Activated naive CD4-positive, alpha-beta T cell treated with anti-CD3 and anti-CD28 coated beads, Interleukin-2, amount 10 ng/mL, durations not matched to agents 7 days and 5 days (primary cell): Measurements from ENCODE around the gene WDR7.

Experiments used
- CTCF ChIA-PET: fragments of 350-600 bp; sonication (Branson Sonifier 250); formaldehyde crosslinking; loops from one replicate; lab custom pipeline; 2021; ENCODE audit warnings: antibody characterized with exemption; lab: Charles Lee
- DNase-seq: peaks from one replicate; pipeline ENCODE4 v3.0.0-alpha.2; 2020
- H3K27ac Mint-ChIP-seq: one replicate; pipeline ENCODE4 v1.8.0; 2021; ENCODE audit warnings: mild to moderate bottlenecking, moderate library complexity, mixed read lengths
- H3K27me3 Mint-ChIP-seq: one replicate; pipeline ENCODE4 v1.8.0; 2021; ENCODE audit warnings: mild to moderate bottlenecking, mixed read lengths
- H3K36me3 Mint-ChIP-seq: one replicate; pipeline ENCODE4 v1.8.0; 2021; ENCODE audit warnings: mixed read lengths
- H3K4me1 Mint-ChIP-seq: one replicate; pipeline ENCODE4 v1.8.0; 2021; ENCODE audit warnings: mixed read lengths
- H3K4me3 Mint-ChIP-seq: one replicate; pipeline ENCODE4 v1.8.0; 2021; ENCODE audit warnings: mild to moderate bottlenecking, moderate library complexity, mixed read lengths
- H3K9me3 Mint-ChIP-seq: one replicate; pipeline ENCODE4 v1.8.0; 2021; ENCODE audit warnings: mixed read lengths

Gene WDR7

GRCh38 chr18:57048351-57048750 lies 397.2 kb downstream of the WDR7 start:
- no peak for DNase-seq
- Mint-ChIP-seq H3K4me3 (no peak overlapping the region), H3K27me3 (peaks cover 15% of the 10 kb centered on the region), H3K27ac (no peak overlapping the region), H3K9me3 (no peaks in the 10 kb centered on the region), H3K36me3 (no peaks in the 10 kb centered on the region), H3K4me1 (no peaks in the 10 kb centered on the region)
- CTCF ChIA-PET = no interaction called here

DNA sequence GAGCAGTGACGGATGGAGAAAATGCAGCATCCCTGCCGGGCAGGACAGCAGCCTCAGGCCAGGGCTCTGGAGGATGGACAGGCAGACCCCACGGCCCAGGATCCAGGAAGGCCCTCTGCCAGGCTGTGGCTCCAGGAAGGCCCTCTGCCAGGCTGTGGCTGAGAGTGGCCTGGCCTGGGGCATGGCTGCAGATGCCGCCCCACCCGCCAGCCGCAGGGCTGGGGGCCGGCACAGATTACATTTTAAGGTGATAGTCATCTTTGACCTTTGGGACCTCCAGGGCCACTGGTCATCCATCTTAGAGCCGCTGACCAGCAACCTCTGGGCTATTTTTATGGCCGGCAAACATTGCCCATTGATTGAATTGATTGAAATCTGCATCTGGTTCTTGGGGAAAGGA lies 397.7 kb downstream of the WDR7 start:
- no peaks in the 10 kb centered on the region for H3K4me1 Mint-ChIP-seq
- CTCF ChIA-PET = no interaction called here

DNA sequence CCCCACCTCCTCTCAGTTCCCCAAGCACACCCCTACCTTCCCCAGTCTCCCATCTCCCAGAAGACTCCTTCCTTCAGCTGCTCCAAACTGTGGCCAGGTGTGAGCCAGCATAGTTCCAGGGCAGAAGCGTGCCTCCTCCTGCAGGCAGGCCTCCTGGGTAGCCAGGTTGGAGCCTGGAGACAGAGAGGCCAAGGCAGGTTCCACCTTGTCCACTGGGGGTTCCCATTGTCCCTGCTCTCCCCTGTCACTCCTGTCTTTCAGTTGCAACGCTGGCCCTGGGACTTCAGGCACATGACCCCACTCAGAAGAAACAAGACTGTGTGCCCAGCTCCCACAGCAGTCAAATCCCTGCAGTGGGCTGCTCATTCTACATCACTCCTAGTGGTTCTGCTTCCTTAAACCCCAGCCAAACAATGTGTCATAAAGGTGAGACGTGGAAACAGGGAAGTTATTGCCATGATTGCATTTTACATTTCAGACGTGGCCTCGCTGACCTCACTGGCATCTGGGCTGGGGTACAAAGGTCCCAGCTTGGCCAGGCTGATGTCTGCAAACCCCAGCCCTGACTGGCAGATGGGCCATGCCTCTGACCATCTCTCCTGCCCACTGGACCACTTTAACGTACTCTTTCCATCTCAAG lies 399.3 kb downstream of the WDR7 start:
- H3K4me3 Mint-ChIP-seq = no peak overlapping the region

More for the DNA sequence above, 397.7 kb downstream of the WDR7 start:
- Mint-ChIP-seq H3K27me3 (peaks cover 12% of the 10 kb centered on the region), H3K4me3 (no peak overlapping the region), H3K9me3 (no peaks in the 10 kb centered on the region), H3K27ac (no peak overlapping the region), H3K36me3 (no peaks in the 10 kb centered on the region)
- DNase-seq = no peak

GRCh38 chr18:57051021-57051656 lies 400.0 kb downstream of the WDR7 start:
- Mint-ChIP-seq H3K4me1 (no peaks in the 10 kb centered on the region), H3K27ac (no peak overlapping the region), H3K27me3 (peaks cover 12% of the 10 kb centered on the region), H3K4me3 (no peak overlapping the region), H3K9me3 (peaks cover 2% of the 10 kb centered on the region), H3K36me3 (no peaks in the 10 kb centered on the region)
- CTCF ChIA-PET = no interaction called here
- DNase-seq = no peak

More for the DNA sequence above, 399.3 kb downstream of the WDR7 start:
- Mint-ChIP-seq H3K27me3 (peaks cover 7% of the 10 kb centered on the region), H3K9me3 (peaks cover 2% of the 10 kb centered on the region), H3K4me1 (no peaks in the 10 kb centered on the region), H3K27ac (no peak overlapping the region), H3K36me3 (no peaks in the 10 kb centered on the region)
- CTCF ChIA-PET = no interaction called here
- DNase-seq = no peak

DNA sequence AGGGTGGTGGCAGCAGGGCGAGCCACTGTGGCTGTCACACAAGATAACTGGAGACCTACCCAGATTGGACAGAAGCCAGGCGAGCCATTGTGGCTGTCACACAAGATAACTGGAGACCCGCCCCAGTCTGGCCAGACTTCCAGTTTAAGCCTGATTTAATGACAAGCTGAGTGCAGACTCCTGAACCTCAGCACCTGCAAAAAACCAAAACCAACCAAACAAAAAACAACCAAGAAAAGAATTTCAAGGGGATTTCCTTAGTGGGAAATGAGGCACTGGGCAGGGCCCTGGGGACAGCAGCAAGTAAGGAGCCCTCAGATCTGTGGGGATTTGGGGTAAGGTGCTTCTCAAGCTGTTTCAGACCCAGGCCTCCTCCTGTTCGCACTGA lies 400.5 kb downstream of the WDR7 start:
- no peaks in the 10 kb centered on the region for H3K36me3 Mint-ChIP-seq
- CTCF ChIA-PET = no interaction called here
- no peak overlapping the region for H3K4me3 Mint-ChIP-seq

DNA sequence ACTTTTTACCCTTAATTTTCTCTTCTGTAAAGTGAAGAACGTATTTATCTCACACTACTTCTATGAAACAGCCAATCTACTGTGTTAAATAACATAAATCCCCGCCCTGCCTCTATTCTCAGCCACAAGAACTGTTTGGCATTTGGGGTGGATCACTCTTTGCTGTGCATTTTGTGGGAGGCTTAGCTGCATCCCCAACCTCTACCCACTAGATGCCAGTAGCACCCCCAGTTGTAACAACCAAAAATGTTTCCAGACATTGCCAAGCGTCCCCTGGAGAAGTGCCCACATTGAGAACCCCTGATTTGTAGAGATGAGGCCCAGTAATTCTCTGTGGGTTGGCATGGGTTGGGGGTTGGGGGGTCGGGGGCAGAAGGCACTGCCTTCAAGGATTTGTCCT lies 401.0 kb downstream of the WDR7 start:
- Mint-ChIP-seq H3K27ac (no peak overlapping the region), H3K36me3 (no peaks in the 10 kb centered on the region)

More for the DNA sequence above, 400.5 kb downstream of the WDR7 start:
- Mint-ChIP-seq H3K9me3 (peaks cover 2% of the 10 kb centered on the region), H3K27ac (no peak overlapping the region), H3K4me1 (no peaks in the 10 kb centered on the region), H3K27me3 (peaks cover 13% of the 10 kb centered on the region)
- DNase-seq = no peak

GRCh38 chr18:57052759-57053158 lies 401.6 kb downstream of the WDR7 start:
- CTCF ChIA-PET = no interaction called here
- Mint-ChIP-seq H3K4me3 (no peak overlapping the region), H3K36me3 (no peaks in the 10 kb centered on the region), H3K27ac (no peak overlapping the region), H3K27me3 (peaks cover 13% of the 10 kb centered on the region), H3K4me1 (no peaks in the 10 kb centered on the region), H3K9me3 (peaks cover 4% of the 10 kb centered on the region)
- no peak for DNase-seq

More for the DNA sequence above, 401.0 kb downstream of the WDR7 start:
- no peaks in the 10 kb centered on the region for H3K4me1 Mint-ChIP-seq
- CTCF ChIA-PET = no interaction called here
- peaks cover 13% of the 10 kb centered on the region for H3K27me3 Mint-ChIP-seq
- no peak for DNase-seq
- no peak overlapping the region for H3K4me3 Mint-ChIP-seq
- peaks cover 4% of the 10 kb centered on the region for H3K9me3 Mint-ChIP-seq

GRCh38 chr18:57054891-57055290 lies 403.7 kb downstream of the WDR7 start:
- no peak overlapping the region for H3K27ac Mint-ChIP-seq
- H3K9me3 Mint-ChIP-seq = peaks cover 4% of the 10 kb centered on the region
- CTCF ChIA-PET = no interaction called here
- no peak overlapping the region for H3K4me3 Mint-ChIP-seq
- no peak for DNase-seq
- peaks cover 19% of the 10 kb centered on the region for H3K27me3 Mint-ChIP-seq
- H3K4me1 Mint-ChIP-seq = no peaks in the 10 kb centered on the region
- H3K36me3 Mint-ChIP-seq = no peaks in the 10 kb centered on the region

- Mint-ChIP-seq H3K36me3 (no peaks in the 10 kb centered on the region), H3K9me3 (peaks cover 4% of the 10 kb centered on the region), H3K4me1 (no peaks in the 10 kb centered on the region), H3K27me3 (peaks cover 15% of the 10 kb centered on the region), H3K4me3 (no peak overlapping the region), H3K27ac (no peak overlapping the region)
- DNase-seq = no peak
- CTCF ChIA-PET = no interaction called here
Measured at GRCh38 chr18:57057890-57058289, 406.7 kb downstream of the WDR7 start.

DNA sequence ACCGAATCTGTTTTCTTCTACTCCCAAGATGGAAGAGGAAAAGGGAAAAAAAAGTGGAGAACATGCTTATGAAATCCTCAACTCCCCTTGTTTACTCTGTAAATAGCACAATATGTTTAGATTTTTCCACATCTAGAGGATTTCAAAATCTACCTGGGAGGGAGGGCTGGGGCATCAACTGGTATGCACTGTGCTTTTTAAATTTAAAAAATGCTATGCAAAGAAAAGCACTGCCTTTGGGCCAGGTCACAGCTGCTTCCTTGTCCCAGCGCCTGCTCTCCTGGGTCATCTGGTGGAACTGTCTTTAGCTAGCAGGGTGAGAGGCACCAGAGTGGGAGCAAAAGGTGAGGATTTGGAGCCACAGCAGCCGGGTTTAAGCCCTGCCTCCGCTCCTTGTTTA lies 407.6 kb downstream of the WDR7 start:
- no peak for DNase-seq
- CTCF ChIA-PET = no interaction called here
- H3K9me3 Mint-ChIP-seq = peaks cover 4% of the 10 kb centered on the region
- H3K27ac Mint-ChIP-seq = no peak overlapping the region
- H3K4me1 Mint-ChIP-seq = no peaks in the 10 kb centered on the region
- no peaks in the 10 kb centered on the region for H3K36me3 Mint-ChIP-seq
- peaks cover 12% of the 10 kb centered on the region for H3K27me3 Mint-ChIP-seq
- no peak overlapping the region for H3K4me3 Mint-ChIP-seq

DNA sequence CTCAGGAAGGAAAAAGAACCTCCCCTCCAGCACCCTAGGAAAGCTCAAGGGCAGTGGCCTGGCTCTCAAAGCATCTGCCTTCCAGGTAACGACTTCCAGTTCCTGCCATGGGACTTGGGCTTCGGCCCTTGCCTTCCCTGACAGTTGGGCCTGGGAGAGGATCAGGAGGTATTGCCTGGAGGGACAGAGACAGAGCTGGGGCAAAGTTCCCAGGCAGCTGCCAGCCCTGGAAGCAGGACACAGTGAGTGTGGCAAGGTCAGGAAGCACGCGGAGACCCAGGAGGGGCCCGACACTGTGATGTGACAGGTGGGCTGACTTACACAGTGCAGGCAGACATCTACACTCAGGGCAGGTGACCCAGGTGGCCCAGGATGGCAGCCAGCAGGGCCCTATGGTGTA lies 408.2 kb downstream of the WDR7 start:
- Mint-ChIP-seq H3K4me1 (no peaks in the 10 kb centered on the region), H3K27ac (no peak overlapping the region), H3K9me3 (peaks cover 4% of the 10 kb centered on the region), H3K27me3 (peaks cover 12% of the 10 kb centered on the region), H3K36me3 (no peaks in the 10 kb centered on the region), H3K4me3 (no peak overlapping the region)
- DNase-seq = no peak
- CTCF ChIA-PET = no interaction called here

DNA sequence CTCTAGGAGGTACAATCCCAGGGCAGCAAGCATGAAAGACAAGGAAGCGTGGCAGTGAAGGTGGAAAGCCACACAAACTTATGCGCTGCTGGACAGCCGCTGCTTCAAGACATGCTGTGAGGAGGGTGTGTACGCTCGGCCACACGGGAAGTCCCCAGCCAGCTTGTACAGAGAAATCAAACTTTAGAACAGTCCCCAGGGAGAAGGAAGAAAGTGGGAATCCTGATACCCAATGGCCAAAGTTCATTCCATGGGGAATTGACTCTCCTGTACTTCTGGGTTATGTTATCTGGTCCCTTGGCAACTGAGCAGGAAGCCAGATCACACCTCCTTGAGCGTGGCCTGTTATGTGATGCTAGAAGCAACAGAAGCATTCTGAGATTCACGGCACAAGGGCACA lies 409.7 kb downstream of the WDR7 start:
- Mint-ChIP-seq H3K4me3 (no peak overlapping the region), H3K9me3 (peaks cover 3% of the 10 kb centered on the region), H3K4me1 (no peaks in the 10 kb centered on the region), H3K27ac (no peak overlapping the region), H3K36me3 (no peaks in the 10 kb centered on the region), H3K27me3 (peaks cover 10% of the 10 kb centered on the region)
- CTCF ChIA-PET = no interaction called here
- DNase-seq = no peak

GRCh38 chr18:57062178-57062577 lies 411.0 kb downstream of the WDR7 start:
- Mint-ChIP-seq H3K4me1 (no peaks in the 10 kb centered on the region), H3K27me3 (peaks cover 6% of the 10 kb centered on the region)

GRCh38 chr18:57062844-57063243 lies 411.7 kb downstream of the WDR7 start:
- no peak overlapping the region for H3K27ac Mint-ChIP-seq
- no peak overlapping the region for H3K4me3 Mint-ChIP-seq
- peaks cover 6% of the 10 kb centered on the region for H3K27me3 Mint-ChIP-seq
- no peaks in the 10 kb centered on the region for H3K36me3 Mint-ChIP-seq
- no peaks in the 10 kb centered on the region for H3K4me1 Mint-ChIP-seq
- no peak for DNase-seq
- CTCF ChIA-PET = no interaction called here
- H3K9me3 Mint-ChIP-seq = no peaks in the 10 kb centered on the region

More at GRCh38 chr18:57062178-57062577, 411.0 kb downstream of the WDR7 start:
- CTCF ChIA-PET = no interaction called here
- no peak overlapping the region for H3K4me3 Mint-ChIP-seq
- no peak for DNase-seq
- no peaks in the 10 kb centered on the region for H3K9me3 Mint-ChIP-seq
- H3K36me3 Mint-ChIP-seq = no peaks in the 10 kb centered on the region
- no peak overlapping the region for H3K27ac Mint-ChIP-seq

- Mint-ChIP-seq H3K27me3 (peaks cover under 1% of the 10 kb centered on the region), H3K4me1 (no peaks in the 10 kb centered on the region), H3K4me3 (no peak overlapping the region), H3K36me3 (no peaks in the 10 kb centered on the region), H3K27ac (no peak overlapping the region), H3K9me3 (no peaks in the 10 kb centered on the region)
- CTCF ChIA-PET = no interaction called here
- DNase-seq = no peak
Measured at GRCh38 chr18:57063601-57064103, 412.5 kb downstream of the WDR7 start.
